DOHH2 (cell line): ENCODE results near the gene MYH6.

Source experiments
- CTCF ChIP-seq: fragments of 200-600 bp; sonication (generic); IDR thresholded peaks from one replicate; pipeline ENCODE4 v1.5.1; 2014; ENCODE audit warnings: antibody characterized with exemption, mild to moderate bottlenecking, low read depth, low read length; ENCODE audit not compliant: poor library complexity, severe bottlenecking
- EZH2phosphoT487 ChIP-seq: fragments of 200-600 bp; sonication (generic); IDR thresholded peaks from 2 replicates; pipeline ENCODE4 v1.6.1; 2017; ENCODE audit warnings: borderline replicate concordance, mild to moderate bottlenecking, antibody characterized with exemption, low read length, moderate library complexity, mixed read lengths

DNA sequence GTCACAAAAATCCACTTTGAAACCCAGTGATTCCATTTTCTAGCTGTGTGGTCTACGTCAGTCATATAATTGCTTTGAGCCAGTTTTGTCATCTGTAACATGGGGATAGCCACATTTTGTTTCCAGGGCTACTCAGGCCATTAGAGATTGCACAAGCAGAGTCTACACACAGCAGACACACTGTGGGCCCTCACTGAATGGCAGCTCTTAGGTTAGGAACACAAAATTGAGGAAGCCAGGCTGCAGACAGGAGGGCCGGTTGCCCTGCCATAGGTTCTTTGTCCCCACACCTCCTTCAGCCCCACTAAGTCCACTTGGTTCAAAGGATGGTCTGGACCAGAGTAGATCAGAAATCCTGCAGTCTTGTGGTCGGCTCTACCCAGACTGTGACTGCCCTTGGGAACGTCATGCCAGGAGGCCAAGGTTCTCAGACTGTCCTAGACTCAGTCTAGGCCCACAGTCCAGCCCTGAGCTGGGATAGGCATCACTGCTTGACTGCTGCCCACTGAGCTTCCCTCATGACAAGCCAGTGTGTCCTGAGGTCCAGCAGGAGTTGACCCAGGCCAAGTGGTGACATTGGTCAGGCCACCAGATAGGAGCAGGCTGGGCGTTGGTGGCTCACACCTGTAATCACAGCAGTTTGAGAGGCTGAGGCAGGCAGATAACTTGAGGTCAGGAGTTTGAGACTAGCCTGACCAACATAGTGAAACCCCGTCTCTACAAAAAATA is 31.2 kb upstream of the MYH6 start:
- no peak for TF ChIP-seq CTCF
- TF ChIP-seq EZH2phosphoT487, result no peak
